ENCODE results near the gene CGB1.
"Not testable (repeated sequence)": the region's sequence is repeated elsewhere in the genome, so short reads cannot be mapped to it uniquely, and the experiment has no call there.

CGB1 gene

GRCh38 chr19:49056101-49056901 lies 19.6 kb upstream of the CGB1 start:
- peak overlapping the region; percentile 47; the same call in 1 of the 2 replicates for H3K27ac ChIP-seq
- peak; percentile 31 for TF ChIP-seq CTCF (conservative IDR thresholded peaks at IDR 0.05)

GRCh38 chr19:49050376-49051033 lies 13.8 kb upstream of the CGB1 start:
- H3K27ac ChIP-seq = not testable (repeated sequence)

GRCh38 chr19:49049834-49050233 lies 13.1 kb upstream of the CGB1 start:
- not testable (repeated sequence) for H3K27ac ChIP-seq

- not testable (repeated sequence) for H3K27ac ChIP-seq
Observed at GRCh38 chr19:49049011-49049410, 12.3 kb upstream of the CGB1 start, which contains the start of gene CGB8. Gene CGB8, minus strand, starts transcription at chr19:49049111. Its CDS starts 372 bp downstream, at chr19:49048739.

- H3K27ac ChIP-seq = not testable (repeated sequence)
Observed at GRCh38 chr19:49043548-49043947, 6.9 kb upstream of the CGB1 start, which contains the start of gene CGB5. Gene CGB5, plus strand, starts transcription at chr19:49043848. Its CDS starts 362 bp downstream, at chr19:49044210.

GRCh38 chr19:49042666-49043065 lies 6.0 kb upstream of the CGB1 start:
- H3K27ac ChIP-seq = not testable (repeated sequence)

- H3K27ac ChIP-seq = no peak overlapping the region
- no peak for TF ChIP-seq CTCF (conservative IDR thresholded peaks at IDR 0.05)
Observed at GRCh38 chr19:49042177-49042576, 5.5 kb upstream of the CGB1 start.

GRCh38 chr19:49039736-49040135 lies 3.0 kb upstream of the CGB1 start:
- not testable (repeated sequence) for H3K27ac ChIP-seq

- not testable (repeated sequence) for H3K27ac ChIP-seq
Observed at GRCh38 chr19:49038557-49039276, 2.0 kb upstream of the CGB1 start.

- not testable (repeated sequence) for H3K27ac ChIP-seq
Observed at GRCh38 chr19:49038111-49038510, 1.4 kb upstream of the CGB1 start.

GRCh38 chr19:49031642-49032301 lies 4.9 kb downstream of the CGB1 start, which contains the start of gene CGB2:
Gene CGB2, plus strand, starts transcription at chr19:49031890. Its CDS starts 206 bp downstream, at chr19:49032096.
- not testable (repeated sequence) for H3K27ac ChIP-seq

- H3K27ac ChIP-seq = not testable (repeated sequence)
Observed at GRCh38 chr19:49030323-49030722, 6.4 kb downstream of the CGB1 start.

GRCh38 chr19:49029749-49030148 lies 6.9 kb downstream of the CGB1 start:
- not testable (repeated sequence) for H3K27ac ChIP-seq

GRCh38 chr19:49028686-49029085 lies 8.0 kb downstream of the CGB1 start:
- not testable (repeated sequence) for H3K27ac ChIP-seq

GRCh38 chr19:49025599-49025998 lies 11.1 kb downstream of the CGB1 start:
- not testable (repeated sequence) for H3K27ac ChIP-seq

GRCh38 chr19:49025088-49025487 lies 11.6 kb downstream of the CGB1 start:
- not testable (repeated sequence) for H3K27ac ChIP-seq

GRCh38 chr19:49024233-49024632 lies 12.5 kb downstream of the CGB1 start, which contains the start of gene CGB3:
Gene CGB3, minus strand, starts transcription at chr19:49024333. Its CDS starts 362 bp downstream, at chr19:49023971.
- not testable (repeated sequence) for H3K27ac ChIP-seq
